Hematopoietic multipotent progenitor cell (in vitro differentiated cells): ENCODE measurements around the gene ADAM10. TPM values are rescaled to one million over a fixed set of nuclear protein-coding genes. Genes with fewer than 3 reads are reported as not detected.

Experiments used
- DNase-seq, 3 donors: peaks; one replicate each; pipeline ENCODE4 v3.0.0-alpha.2; 2011 to 2015; ENCODE audit warnings: low read depth in 2 of 3, low spot score in 2 of 3
- total RNA-seq: library from RNA; depleted of rRNA; stranded (reverse); fragments of >200 nt; gene quantifications from one replicate; pipeline ENCODE4 v1.2.3, GENCODE V29; 2012

Gene ADAM10
- total RNA-seq, 1 donor = 57.6 TPM

- DNase-seq = no peak
Observed at GRCh38 chr15:58684036-58684710, 65.3 kb downstream of the ADAM10 start.

GRCh38 chr15:58682234-58682633 lies 67.3 kb downstream of the ADAM10 start:
- no peak for DNase-seq

GRCh38 chr15:58678683-58679082 lies 70.8 kb downstream of the ADAM10 start:
- DNase-seq = no peak

GRCh38 chr15:58677426-58677825 lies 72.1 kb downstream of the ADAM10 start:
- DNase-seq = no peak

- DNase-seq = no peak
Observed at GRCh38 chr15:58676766-58677165, 72.7 kb downstream of the ADAM10 start.

GRCh38 chr15:58671186-58671585 lies 78.3 kb downstream of the ADAM10 start:
- no peak for DNase-seq

GRCh38 chr15:58669108-58669507 lies 80.4 kb downstream of the ADAM10 start:
- DNase-seq = no peak

GRCh38 chr15:58666957-58667356 lies 82.5 kb downstream of the ADAM10 start:
- DNase-seq = no peak

GRCh38 chr15:58665672-58666071 lies 83.8 kb downstream of the ADAM10 start:
- DNase-seq = no peak

- DNase-seq = no peak
Observed at GRCh38 chr15:58650102-58650501, 99.4 kb downstream of the ADAM10 start.

GRCh38 chr15:58649175-58649574 lies 100.3 kb downstream of the ADAM10 start:
- DNase-seq = no peak

- DNase-seq = no peak
Observed at GRCh38 chr15:58643996-58644395, 105.5 kb downstream of the ADAM10 start.

GRCh38 chr15:58641660-58642059 lies 107.8 kb downstream of the ADAM10 start:
- DNase-seq = no peak

- no peak for DNase-seq
Observed at GRCh38 chr15:58639992-58640391, 109.5 kb downstream of the ADAM10 start.

GRCh38 chr15:58639002-58639756 lies 110.3 kb downstream of the ADAM10 start:
- no peak for DNase-seq

GRCh38 chr15:58632789-58633188 lies 116.7 kb downstream of the ADAM10 start:
- DNase-seq = no peak

GRCh38 chr15:58631319-58631718 lies 118.2 kb downstream of the ADAM10 start:
- DNase-seq = no peak

GRCh38 chr15:58629625-58630024 lies 119.9 kb downstream of the ADAM10 start:
- peak in 1 of 3 donors; percentile 2 for DNase-seq

- DNase-seq = peak in 2 of 3 donors; percentile 19 to 37
Observed at GRCh38 chr15:58628206-58628947, 121.1 kb downstream of the ADAM10 start.

- DNase-seq = peak in 1 of 3 donors; percentile 18
Observed at GRCh38 chr15:58627701-58628100, 121.8 kb downstream of the ADAM10 start.

GRCh38 chr15:58627046-58627445 lies 122.5 kb downstream of the ADAM10 start:
- no peak for DNase-seq

GRCh38 chr15:58626378-58626777 lies 123.1 kb downstream of the ADAM10 start:
- no peak for DNase-seq
